HL-60 (cell line): ENCODE measurements around the gene PTPRT.

Source experiments
- POLR2AphosphoS5 ChIP-seq: IDR thresholded peaks from 2 replicates; pipeline ENCODE4 v1.6.1; 2012; ENCODE audit warnings: low read depth
- TF ChIP-seq, protein P1 (sequence below): IDR thresholded peaks from one replicate; pipeline ENCODE4 v1.5.1; 2011; ENCODE audit warnings: low read length, control low read depth, inconsistent platforms; ENCODE audit not compliant: insufficient read depth

DNA sequence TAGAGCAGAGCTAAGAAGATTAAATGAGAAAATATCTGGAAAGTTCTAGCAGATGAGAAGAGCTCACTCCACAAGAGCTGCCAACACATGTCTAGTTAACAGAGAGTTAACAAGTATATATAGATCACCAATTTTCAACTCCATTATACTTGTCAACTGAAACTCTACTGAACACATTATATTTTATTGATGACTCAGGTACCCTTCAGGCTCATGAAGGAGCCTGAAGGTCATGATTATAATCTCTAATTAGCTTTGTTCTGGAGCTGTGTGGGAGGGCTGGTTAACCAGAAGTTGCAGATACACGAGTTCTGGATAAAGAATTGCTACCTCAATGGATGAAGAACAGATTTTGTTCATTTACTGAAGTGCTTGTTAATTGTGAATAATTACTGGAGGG lies 42.1 kb upstream of the PTPRT start:
- TF ChIP-seq, protein P1, sequence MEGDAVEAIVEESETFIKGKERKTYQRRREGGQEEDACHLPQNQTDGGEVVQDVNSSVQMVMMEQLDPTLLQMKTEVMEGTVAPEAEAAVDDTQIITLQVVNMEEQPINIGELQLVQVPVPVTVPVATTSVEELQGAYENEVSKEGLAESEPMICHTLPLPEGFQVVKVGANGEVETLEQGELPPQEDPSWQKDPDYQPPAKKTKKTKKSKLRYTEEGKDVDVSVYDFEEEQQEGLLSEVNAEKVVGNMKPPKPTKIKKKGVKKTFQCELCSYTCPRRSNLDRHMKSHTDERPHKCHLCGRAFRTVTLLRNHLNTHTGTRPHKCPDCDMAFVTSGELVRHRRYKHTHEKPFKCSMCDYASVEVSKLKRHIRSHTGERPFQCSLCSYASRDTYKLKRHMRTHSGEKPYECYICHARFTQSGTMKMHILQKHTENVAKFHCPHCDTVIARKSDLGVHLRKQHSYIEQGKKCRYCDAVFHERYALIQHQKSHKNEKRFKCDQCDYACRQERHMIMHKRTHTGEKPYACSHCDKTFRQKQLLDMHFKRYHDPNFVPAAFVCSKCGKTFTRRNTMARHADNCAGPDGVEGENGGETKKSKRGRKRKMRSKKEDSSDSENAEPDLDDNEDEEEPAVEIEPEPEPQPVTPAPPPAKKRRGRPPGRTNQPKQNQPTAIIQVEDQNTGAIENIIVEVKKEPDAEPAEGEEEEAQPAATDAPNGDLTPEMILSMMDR: no peak
- no peak for TF ChIP-seq POLR2AphosphoS5
